NCI-H1417 treated with DMSO at 0.1 percent for 48 hours (cell line): ENCODE measurements around the gene SNED1.
"Not testable (repeated sequence)": the region's sequence is repeated elsewhere in the genome, so short reads cannot be mapped to it uniquely, and the experiment has no call there.

ENCODE experiments used
- DNase-seq: peaks from one replicate; lab custom pipeline; 2025; lab: John Stamatoyannopoulos, UW

The SNED1 gene

GRCh38 chr2:240972636-240973521 lies 25.5 kb upstream of the SNED1 start:
- no peak for DNase-seq

DNA sequence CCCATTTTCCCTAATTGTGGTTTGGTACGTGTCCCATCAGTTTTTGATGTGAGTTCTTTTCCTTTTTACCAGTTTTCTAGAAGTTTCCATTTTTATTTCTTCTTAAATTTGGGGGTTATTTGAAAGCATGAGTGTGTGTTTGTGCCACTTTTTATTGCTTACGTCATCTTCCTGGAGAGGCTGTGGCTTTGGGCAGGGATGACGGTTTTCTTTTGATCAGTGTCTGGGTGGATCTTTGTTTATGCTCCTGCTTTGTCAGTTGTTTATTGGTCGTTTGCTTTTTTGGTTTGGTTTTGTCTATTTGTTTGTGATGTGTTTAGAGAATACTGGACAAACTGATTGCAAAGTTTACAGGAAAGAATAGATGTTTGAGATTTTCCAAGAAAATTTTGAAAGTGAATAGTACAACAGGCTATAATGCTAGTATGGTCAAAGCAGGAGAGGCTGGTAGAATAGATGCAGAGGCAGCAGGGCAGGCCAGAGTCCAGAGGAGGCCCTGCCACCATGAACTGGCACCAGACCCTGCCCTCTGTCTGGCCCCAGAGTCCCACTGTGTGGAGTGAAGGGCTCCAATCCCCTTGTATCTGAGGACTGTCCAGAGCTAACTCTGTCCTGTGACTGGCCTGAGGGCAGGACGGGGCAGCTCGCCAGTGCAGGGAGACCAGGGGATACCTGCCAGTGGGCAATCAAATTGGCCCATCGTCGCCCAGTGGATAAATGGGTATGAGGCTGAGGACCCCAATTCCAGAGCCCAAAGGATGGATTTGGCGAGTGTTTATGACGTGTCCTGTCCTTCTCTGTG lies 23.4 kb upstream of the SNED1 start:
- no peak for DNase-seq

DNA sequence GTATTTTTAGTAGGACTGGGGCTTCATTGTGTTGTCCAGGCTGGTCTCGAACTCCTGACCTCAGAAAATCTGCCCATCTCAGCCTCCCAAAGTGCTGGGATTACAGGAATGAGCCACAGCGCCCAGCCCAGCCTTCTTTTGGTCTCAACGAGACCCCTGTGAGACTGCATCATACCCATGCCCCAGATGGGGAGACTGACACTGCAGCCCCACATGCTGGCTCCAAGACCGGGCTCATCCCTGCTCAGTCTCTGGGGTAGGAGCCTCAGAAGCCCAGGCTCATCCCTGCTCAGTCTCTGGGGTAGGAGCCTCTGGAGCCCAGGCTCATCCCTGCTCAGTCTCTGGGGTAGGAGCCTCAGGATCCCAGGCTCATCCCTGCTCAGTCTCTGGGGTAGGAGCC lies 22.5 kb upstream of the SNED1 start:
- not testable (repeated sequence) for DNase-seq

DNA sequence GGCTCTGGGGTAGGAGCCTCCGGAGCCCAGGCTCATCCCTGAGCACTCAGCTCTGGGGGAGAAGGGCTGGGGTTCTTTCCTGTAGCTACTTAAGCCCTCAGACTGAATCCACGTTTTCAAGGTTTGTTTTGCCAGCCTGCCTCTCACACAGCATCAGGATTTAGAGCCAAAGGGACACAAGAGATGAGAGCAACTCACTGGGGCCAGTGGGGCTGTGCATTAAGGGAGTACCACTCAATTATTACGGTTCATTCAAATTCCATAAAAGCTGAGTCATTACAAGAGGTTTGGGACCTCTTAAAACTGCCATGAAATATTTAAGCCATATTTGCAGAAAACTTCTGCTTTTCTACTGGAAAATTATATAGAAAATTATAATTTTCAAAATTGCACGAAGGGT lies 17.1 kb upstream of the SNED1 start:
- no peak for DNase-seq

GRCh38 chr2:240981871-240982800 lies 16.3 kb upstream of the SNED1 start:
- DNase-seq, result no peak

DNA sequence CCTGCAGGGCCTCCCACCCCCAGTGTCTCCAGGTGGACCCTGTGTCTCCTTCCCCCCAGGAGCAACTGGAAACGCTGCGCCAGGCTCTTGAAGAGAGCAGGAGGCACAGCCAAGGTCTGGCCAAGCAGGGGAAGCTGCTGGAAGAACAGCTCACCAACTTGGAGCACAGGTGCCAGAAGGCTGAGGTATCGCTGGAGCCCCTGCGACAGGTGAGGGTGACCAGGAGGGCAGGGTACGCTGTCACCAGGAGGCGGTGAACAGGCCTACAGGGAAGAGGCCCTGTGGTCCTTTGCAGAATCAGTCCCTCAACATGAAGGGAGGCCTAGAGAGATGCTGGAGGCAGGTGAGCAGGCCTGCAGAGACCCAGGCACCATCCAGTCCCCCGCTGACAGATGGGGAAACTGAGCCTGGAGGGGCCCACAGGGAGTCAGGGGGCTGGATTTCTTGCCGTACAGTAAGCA lies 15.6 kb upstream of the SNED1 start:
- DNase-seq, result no peak

- DNase-seq, result no peak
Observed at GRCh38 chr2:240983361-240983995, 14.9 kb upstream of the SNED1 start.

DNA sequence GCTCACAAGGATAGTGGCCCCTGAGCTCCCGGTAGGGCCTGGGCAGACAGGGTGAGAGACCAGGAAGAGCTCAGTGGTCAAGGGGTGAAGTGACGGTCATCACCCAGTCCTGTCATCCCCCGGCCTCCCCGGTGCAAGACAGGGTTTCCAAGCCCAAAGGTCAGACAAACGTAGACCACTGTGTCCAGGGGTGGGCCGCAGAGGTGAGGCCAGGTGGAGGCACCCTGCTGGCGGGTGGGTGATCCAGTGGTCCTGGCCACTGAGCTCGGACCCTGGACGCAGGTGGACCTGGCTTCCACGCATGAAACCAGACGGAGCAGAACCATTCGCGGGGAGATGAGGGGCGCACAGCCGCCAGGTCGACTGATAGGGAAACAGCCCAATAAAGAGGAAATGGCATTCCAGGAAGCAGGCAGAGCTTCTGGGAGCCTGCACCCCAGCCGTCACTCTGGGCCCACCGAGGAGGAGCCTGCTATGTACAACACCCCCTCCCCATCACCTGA lies 14.4 kb upstream of the SNED1 start:
- no peak for DNase-seq

- DNase-seq, result no peak
Observed at GRCh38 chr2:240985881-240986786, 12.3 kb upstream of the SNED1 start.

- DNase-seq, result no peak
Observed at GRCh38 chr2:240986787-240987411, 11.5 kb upstream of the SNED1 start.

DNA sequence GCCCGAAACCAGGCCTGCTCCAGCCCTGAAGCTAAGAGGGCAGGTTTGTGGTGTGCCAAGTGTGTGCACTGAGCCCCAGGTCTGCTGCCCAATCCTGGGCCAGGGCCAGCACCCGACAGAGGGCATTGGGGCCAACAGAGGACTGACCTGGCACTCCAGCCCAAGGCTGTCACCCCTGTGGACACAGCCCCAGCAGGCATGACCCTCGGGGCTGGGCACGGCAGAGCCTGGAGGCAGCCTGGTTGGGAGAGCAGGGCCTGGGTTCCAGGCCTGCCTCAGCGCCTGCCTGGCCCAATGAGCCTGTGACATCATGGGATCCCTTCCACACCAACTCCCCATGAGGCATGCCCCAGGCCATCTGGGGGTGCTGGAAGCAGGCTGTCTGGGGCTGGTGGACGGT lies 10.8 kb upstream of the SNED1 start:
- DNase-seq, result no peak

DNA sequence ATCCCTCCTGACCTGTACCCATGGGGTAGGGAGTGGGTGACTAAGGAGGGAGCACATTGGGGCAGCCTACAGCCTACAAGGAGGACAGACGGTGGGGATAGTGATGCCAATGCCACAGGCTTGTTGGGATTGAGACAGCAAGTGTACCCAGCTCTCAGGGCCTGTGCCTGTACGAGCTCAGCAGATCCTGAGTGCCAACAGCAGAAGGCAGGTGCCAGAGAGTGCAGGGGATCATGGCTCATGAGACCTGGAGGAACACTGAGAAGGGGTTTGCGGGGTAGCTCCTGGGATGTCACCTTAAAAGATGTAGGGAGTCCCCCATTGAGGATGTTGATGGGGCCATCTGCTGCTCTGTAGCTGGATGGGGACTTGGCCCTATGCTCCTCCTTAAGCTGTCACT lies 10.3 kb upstream of the SNED1 start:
- no peak for DNase-seq

- no peak for DNase-seq
Observed at GRCh38 chr2:240988571-240989271, 9.7 kb upstream of the SNED1 start.

DNA sequence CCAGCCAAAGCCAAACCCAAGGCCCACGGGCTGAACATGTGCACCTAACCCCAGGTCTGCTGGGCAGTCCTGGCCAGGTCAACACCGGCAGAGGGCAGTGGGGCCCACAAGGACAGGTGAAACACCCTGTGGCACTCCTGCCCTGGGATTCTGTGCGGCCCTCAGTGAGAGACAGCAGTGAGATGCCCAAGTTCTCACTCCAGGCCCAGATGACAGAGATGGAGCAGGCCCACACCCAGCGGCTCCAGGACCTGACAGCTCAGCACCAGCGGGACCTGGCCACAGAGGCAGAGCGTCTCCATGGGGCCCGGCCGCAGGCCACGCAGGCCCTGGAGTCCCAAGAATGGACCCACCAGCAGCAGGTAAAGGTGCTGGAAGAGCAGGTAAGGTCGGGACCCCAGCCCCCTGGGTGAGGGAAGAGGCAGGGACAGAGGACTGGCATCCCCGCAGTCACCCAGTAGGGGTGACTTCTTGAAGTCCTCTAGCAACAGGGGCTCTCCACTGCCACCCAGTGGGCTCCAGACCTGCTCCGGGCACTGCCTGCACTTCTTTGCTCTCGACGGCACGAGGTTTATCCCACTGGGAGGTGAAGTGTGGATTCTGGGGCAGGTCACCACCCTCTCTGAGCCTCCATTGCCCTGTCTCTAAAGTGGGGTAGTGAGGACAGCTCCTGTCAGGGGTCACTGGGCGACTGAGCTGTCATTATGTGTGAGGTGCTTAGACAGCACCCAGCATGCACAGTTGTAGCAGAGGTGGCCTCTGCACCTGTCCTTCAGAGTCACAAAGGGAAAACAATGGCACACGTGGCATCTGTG lies 8.8 kb upstream of the SNED1 start:
- no peak for DNase-seq

DNA sequence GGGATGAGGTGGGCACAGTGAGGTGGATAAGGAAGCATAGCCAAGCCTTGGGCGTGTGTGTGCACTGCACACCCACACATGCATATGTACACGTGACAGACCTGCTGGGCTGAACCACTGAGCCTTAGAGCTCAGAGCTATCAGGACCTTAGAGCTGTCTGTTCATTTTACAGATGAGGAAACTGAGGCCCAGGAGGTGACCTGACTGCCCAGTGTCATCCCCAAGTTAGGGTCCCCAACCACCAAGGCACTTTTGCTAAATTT lies 8.2 kb upstream of the SNED1 start:
- no peak for DNase-seq

DNA sequence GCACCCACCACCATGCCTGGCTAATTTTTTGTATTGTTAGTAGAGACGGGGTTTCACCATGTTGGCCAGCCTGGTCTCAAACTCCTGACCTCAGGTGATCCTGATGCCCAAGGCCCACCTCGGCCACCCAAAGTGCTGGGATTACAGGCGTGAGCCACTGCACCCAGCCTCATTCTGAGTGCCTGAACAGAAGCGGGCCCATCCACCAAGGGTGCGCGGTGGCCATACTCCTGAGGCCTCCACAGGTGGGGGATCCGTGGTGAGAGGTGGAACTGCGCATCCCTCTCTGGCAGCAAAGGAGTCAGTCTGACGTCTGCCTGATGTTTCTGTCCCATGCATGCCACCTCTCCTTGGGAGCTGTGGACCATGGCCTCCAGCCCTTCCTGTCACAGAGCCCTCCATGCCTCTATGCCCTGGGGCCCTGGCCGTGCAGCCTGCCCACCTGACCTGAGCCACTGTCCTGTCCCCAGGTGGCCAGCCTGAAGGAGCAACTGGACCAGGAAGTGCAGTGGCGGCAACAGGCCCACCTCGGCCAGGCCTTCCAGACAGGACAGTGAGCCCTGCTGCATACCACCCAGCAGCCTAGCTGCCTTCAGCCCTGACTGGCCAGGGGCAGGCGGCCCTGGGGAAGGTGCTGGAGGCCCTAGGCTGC lies 7.6 kb upstream of the SNED1 start:
- no peak for DNase-seq

DNA sequence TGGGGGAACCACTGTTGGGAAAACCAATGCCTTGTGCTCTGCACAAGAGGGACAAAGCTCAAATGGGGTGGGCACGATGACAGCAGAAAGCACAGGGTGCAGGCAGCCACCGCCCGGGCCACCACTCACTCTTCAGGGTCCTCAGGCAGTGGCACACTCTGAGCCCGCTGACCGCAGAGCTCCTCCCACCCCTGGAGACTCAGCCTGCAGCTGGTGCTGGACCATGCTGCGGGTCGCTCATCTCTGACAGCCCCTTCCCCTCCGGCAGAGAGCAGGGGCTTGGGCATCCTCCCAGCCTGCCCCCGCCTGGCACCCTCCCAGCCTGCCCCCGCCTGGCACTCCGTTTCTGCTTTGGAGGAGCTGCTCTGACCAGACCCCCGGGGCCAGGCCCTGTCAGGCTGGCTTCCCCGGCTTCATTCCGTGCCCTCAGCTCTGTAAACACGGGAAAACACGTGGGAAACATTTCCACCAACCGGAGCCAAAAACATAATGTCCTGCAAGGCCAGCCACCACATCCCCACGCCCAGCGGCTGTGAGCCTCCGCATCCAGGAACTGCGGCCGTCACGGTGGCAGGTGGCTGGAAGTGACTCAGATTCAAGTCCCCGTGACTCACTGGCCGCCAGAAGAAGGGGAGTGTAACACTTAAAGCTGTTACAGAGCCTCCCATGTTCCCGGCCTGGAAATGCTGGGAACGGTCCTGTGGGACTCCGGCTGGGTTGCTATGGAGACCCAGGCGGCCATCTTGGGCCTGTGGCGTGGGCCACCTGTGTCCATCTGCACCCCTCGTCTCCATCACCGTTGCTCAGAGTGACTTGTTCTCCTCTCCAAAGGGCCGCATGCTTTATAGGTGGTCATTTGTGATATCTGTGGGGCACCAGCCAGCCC lies 6.8 kb upstream of the SNED1 start:
- DNase-seq, result no peak
